Bronchial epithelial cell (primary cell): ENCODE results near the gene HUNK. TPM values are rescaled to one million over a fixed set of nuclear protein-coding genes. Genes with fewer than 3 reads are reported as not detected.

Experiments
- DNase-seq: peaks from one replicate; pipeline ENCODE4 v3.0.0-alpha.2; 2010; ENCODE audit warnings: low read depth
- FAIRE-seq: peaks from 2 replicates; lab custom pipeline; 2011; peaks lifted over from hg19 to GRCh38; lab: Jason Lieb, UNC
- H3K27me3 ChIP-seq: 2 replicates; pipeline ENCODE4 v1.5.1; 2011; ENCODE audit warnings: low read length; ENCODE audit not compliant: control insufficient read depth, insufficient read depth
- H3K36me3 ChIP-seq: 2 replicates; pipeline ENCODE4 v1.5.1; 2011; ENCODE audit warnings: low read length; ENCODE audit not compliant: control insufficient read depth, insufficient read depth
- H3K4me3 ChIP-seq: 2 replicates; pipeline ENCODE4 v1.5.1; 2011; ENCODE audit warnings: mild to moderate bottlenecking, low read depth, low read length, control low read depth
- CTCF ChIP-seq: IDR thresholded peaks from 2 replicates; pipeline ENCODE4 v1.5.1; 2011; ENCODE audit warnings: mild to moderate bottlenecking, moderate library complexity, low read length, control low read depth, inconsistent platforms; ENCODE audit not compliant: insufficient read depth, severe bottlenecking
- total RNA-seq: library from RNA; depleted of rRNA; stranded (reverse); fragments of >200 nt; gene quantifications from 2 replicates; pipeline ENCODE4 v1.2.1, GENCODE V29; 2014

Gene HUNK
- total RNA-seq, 1 donor from 2014 or later = under 0.01 TPM

GRCh38 chr21:31983554-31983953 lies 110.7 kb downstream of the HUNK start:
- FAIRE-seq (no peak), DNase-seq (no peak)
- Histone ChIP-seq H3K36me3 (no peaks in the 10 kb centered on the region), H3K27me3 (no peaks in the 10 kb centered on the region), H3K4me3 (no peak overlapping the region)
- TF ChIP-seq CTCF = no peak

GRCh38 chr21:31985398-31985797 lies 112.6 kb downstream of the HUNK start:
- DNase-seq (no peak), FAIRE-seq (no peak)
- no peak for TF ChIP-seq CTCF
- no peaks in the 10 kb centered on the region for H3K27me3 ChIP-seq
- H3K4me3 ChIP-seq = no peak overlapping the region
- no peaks in the 10 kb centered on the region for H3K36me3 ChIP-seq

DNA sequence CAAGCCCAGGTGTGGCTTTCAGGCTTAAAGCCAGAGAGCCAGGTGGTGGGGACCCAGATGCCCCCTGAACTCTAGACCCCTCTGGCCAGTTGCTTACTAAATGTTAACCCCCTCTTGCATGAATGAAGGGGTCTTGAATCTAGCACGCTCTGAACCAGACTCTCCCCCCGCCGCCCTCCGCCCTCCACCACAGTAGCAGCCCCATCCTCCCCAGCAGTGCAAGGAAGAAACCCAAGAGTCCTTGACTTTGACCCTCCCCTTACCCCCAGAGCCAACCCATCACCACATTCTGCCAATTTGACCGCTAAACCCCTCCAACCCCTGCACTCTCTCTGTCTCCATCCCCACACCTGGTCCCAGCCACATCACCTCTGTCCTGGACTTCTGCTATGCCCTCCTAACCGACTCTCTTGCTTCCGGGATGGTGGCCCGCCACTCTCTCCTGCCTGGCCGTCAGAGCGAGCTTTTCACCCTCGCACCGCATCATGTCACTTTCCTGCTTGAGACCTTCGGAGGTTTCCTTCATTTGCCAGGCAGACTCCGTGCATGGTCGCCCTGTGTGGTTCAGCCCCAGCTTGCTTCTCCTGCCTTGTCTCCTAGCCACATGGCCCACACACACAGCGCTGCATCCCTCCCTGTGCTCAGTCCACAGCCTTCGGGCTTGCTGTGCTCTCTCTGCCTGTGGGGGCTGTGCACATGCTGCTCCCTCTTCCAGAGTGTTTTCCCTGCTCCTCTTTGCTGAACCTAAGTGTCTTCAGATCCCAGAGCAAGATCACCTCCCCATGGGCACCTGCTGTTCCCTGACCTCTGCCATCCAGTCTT lies 113.4 kb downstream of the HUNK start:
- H3K27me3 ChIP-seq = no peaks in the 10 kb centered on the region
- FAIRE-seq (no peak), DNase-seq (no peak)
- no peak for TF ChIP-seq CTCF
- H3K36me3 ChIP-seq = no peaks in the 10 kb centered on the region
- H3K4me3 ChIP-seq = no peak overlapping the region

DNA sequence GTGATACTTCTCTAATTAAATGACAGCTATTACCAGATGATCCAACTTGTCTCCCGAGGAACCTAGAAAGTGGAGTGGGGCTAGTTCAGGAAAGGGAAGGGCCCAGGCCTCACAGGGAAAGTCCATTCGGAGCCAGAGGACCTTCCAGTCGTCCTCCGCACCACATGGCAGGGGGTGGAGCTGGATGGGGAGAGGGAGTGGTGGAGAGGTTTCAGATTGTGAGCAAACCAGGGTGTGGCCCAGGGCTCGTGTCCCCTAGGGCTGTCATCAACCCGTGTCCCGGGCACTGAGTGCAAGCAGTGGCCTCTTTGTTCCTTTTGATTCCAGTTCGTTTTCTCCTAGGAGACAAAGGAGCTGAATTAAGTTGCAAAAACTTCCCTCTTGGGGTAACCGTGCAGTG lies 114.9 kb downstream of the HUNK start:
- Histone ChIP-seq H3K36me3 (no peaks in the 10 kb centered on the region), H3K27me3 (no peaks in the 10 kb centered on the region), H3K4me3 (no peak overlapping the region)
- no peak for FAIRE-seq
- no peak for TF ChIP-seq CTCF
- DNase-seq = no peak

DNA sequence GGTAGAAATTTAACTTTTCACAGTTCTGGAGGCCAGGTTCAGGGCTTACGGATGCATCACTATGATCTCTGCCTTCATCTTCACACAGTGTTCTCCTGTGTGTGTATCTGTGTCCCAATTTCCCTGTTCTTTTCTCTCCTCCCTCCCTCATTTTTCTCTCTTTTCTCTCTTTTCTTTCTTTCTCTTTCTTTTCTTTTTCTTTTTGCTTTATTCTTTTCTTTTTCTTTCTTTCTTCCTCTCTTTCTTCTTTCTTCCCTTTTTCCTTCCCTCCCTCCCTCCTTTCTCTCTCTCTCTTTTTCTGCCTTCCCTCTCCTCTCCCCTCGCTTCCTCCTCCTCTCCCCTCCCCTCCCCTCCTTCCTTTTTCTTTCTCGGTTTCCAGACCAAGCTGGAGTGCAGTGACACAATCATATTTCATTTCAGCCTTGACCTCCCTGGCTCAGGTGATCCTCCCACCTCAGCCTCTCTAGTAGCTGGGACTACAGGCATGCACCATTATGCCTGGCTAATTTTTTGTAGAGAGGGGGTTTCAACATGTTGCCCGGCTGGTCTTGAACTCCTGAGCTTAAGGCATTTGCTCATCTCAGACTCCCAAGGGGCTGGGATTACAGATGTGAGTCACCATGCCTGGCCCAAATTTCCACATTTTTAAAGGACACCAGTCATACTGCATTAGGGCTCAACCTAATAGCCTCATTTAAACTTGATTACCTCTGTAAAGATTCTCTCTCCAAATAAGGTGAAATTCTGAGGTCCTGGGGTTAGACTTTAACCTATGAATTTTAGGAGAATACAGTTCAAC lies 115.9 kb downstream of the HUNK start:
- no peak for TF ChIP-seq CTCF
- FAIRE-seq (no peak), DNase-seq (peak; percentile 3)
- no peaks in the 10 kb centered on the region for H3K36me3 ChIP-seq
- H3K4me3 ChIP-seq = no peak overlapping the region
- no peaks in the 10 kb centered on the region for H3K27me3 ChIP-seq
